Activated B cell treated with CpG ODN at 0.5 μM for 24 hours (primary cell): ENCODE data around the gene NCKAP5. TPM values are rescaled to one million over a fixed set of nuclear protein-coding genes. Genes with fewer than 3 reads are reported as not detected.

Source experiments
- ATAC-seq: fragments of 200-7000 bp; cut with Tn5 transposase; one replicate; pipeline ENCODE4 v1.10.0; 2021; ENCODE audit warnings: low read depth, mild to moderate bottlenecking, moderate library complexity
- CTCF ChIA-PET: fragments of 350-600 bp; sonication (Branson Sonifier 250); formaldehyde crosslinking; loops from one replicate; lab custom pipeline; 2021; ENCODE audit warnings: antibody characterized with exemption; lab: Charles Lee
- POLR2A ChIA-PET: fragments of 350-600 bp; sonication (Branson Sonifier 250); formaldehyde crosslinking; loops from one replicate; lab custom pipeline; 2021; ENCODE audit warnings: antibody characterized with exemption; lab: Charles Lee
- DNase-seq: peaks from one replicate; pipeline ENCODE4 v3.0.0; 2022
- H3K27ac Mint-ChIP-seq: one replicate; pipeline ENCODE4 v1.8.0; 2020; ENCODE audit warnings: mixed read lengths
- H3K27me3 Mint-ChIP-seq: one replicate; pipeline ENCODE4 v1.8.0; 2021; ENCODE audit warnings: mixed read lengths
- H3K36me3 Mint-ChIP-seq: one replicate; pipeline ENCODE4 v1.8.0; 2021; ENCODE audit warnings: low read depth, mixed read lengths
- H3K4me1 Mint-ChIP-seq: one replicate; pipeline ENCODE4 v1.8.0; 2021; ENCODE audit warnings: mixed read lengths
- H3K4me3 Mint-ChIP-seq: one replicate; pipeline ENCODE4 v1.8.0; 2020; ENCODE audit warnings: mild to moderate bottlenecking, mixed read lengths
- H3K9me3 Mint-ChIP-seq: one replicate; pipeline ENCODE4 v1.8.0; 2020; ENCODE audit warnings: mixed read lengths
- CTCF ChIP-seq: fragments of 200-600 bp; IDR thresholded peaks from one replicate; pipeline ENCODE4 v1.8.0; 2022; ENCODE audit warnings: antibody characterized with exemption, mild to moderate bottlenecking
- intact Hi-C: fragments of 100-400 bp; cut with micrococcal nuclease; formaldehyde crosslinking; loops from one replicate; pipeline ENCODE4 v1.15.1; 2024
- total RNA-seq: library from RNA; stranded (reverse); gene quantifications from 2 replicates; pipeline ENCODE4 v1.2.3, GENCODE V29; 2022

The NCKAP5 gene
- total RNA-seq, 1 donor from 2014 or later = not detected

DNA sequence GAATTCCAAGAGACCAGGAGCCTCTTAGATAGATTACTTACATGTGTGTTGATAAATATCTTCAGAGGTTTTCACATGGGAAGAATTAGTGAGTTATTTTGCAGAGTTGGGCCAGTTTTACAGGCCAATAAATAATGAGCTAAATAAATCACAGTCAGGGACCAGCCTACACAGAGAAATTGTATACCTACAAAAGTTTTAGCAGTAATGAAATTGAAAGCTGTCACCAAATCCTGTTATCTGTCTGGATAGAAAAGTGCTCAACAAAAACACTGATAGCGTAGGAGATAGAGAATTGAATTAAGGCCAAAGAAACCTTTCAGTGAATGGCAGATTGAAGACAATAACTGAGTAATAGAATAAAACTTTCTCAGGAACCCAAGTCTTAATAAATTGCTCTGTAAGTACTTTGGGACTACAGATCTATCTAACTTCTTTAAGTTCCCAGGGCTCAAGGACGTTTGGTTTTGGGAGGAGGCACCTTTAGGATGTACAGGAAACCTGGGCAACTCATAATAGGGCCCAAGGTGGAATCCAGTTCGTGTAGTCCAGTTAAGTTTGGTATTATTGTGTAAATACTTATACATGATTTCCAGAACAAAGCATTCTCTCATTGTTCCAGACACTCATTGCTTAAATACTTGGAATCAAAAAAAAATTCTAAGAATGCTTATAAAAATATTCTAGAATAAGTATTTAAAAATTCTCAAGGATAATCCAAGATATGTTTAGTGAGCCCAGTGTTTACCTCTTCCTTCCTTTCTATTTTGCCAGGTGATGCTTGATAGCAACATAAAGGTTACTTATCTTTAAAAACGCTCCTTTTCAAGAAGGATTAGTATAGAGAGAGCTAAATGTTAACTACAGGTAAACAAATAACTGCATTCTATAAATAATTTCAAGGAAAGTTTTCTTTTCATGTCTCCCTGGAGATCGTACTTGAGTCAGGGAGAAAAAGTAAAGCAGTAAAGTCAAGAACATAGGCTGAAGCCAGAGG, 134.5 kb downstream of the NCKAP5 start:
- Mint-ChIP-seq H3K4me1 (no peaks in the 10 kb centered on the region), H3K36me3 (no peaks in the 10 kb centered on the region), H3K4me3 (no peak overlapping the region), H3K9me3 (peaks cover 5% of the 10 kb centered on the region), H3K27me3 (no peaks in the 10 kb centered on the region), H3K27ac (no peak overlapping the region)
- ChIA-PET POLR2A (no interaction called here), CTCF (interaction anchor here (0.5 kb wide), 1 partner anchor 1607 kb away, joined by 3 read pairs; no protein-coding TSS in a partner anchor)
- no peak for TF ChIP-seq CTCF
- no peak for ATAC-seq
- DNase-seq = no peak
- intact Hi-C loops = no loop called here

GRCh38 chr2:133432778-133433177, 135.5 kb downstream of the NCKAP5 start:
- H3K36me3 Mint-ChIP-seq = no peaks in the 10 kb centered on the region
- no peaks in the 10 kb centered on the region for H3K27me3 Mint-ChIP-seq
- POLR2A ChIA-PET = no interaction called here
- H3K4me3 Mint-ChIP-seq = no peak overlapping the region
- H3K27ac Mint-ChIP-seq = no peak overlapping the region
- CTCF ChIA-PET = no interaction called here
- H3K9me3 Mint-ChIP-seq = peaks cover 5% of the 10 kb centered on the region
- DNase-seq (no peak), ATAC-seq (no peak)
- no peaks in the 10 kb centered on the region for H3K4me1 Mint-ChIP-seq
- intact Hi-C loops = no loop called here
- no peak for TF ChIP-seq CTCF

DNA sequence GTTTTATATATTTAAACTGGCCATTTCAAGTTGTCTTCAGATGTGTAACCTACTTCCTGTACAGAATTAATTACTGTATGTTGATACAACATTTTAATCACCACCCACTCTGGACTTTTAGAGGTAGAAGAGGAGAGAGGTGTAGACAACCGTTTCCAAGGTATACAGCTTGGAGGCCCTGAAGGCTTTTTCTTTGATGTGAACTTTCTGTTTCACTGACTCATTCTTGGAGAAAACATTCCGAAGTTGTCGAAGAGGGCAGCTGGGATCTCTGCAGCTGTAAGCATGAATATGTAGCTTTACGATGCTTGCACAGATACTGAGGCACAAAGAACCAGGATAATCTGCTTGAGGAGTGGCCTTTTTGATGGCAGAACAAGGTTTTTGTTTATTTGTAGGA, 137.0 kb downstream of the NCKAP5 start:
- TF ChIP-seq CTCF = no peak
- Mint-ChIP-seq H3K4me1 (no peaks in the 10 kb centered on the region), H3K36me3 (no peaks in the 10 kb centered on the region), H3K27ac (no peak overlapping the region), H3K27me3 (no peaks in the 10 kb centered on the region), H3K4me3 (no peak overlapping the region), H3K9me3 (peaks cover 5% of the 10 kb centered on the region)
- no peak for ATAC-seq
- ChIA-PET CTCF (no interaction called here), POLR2A (no interaction called here)
- DNase-seq = no peak
- intact Hi-C loops = no loop called here

- no peaks in the 10 kb centered on the region for H3K27me3 Mint-ChIP-seq
- ATAC-seq (no peak), DNase-seq (no peak)
- H3K4me3 Mint-ChIP-seq = no peak overlapping the region
- no peak overlapping the region for H3K27ac Mint-ChIP-seq
- CTCF ChIA-PET = no interaction called here
- intact Hi-C loops = no loop called here
- POLR2A ChIA-PET = no interaction called here
- H3K36me3 Mint-ChIP-seq = no peaks in the 10 kb centered on the region
- no peaks in the 10 kb centered on the region for H3K4me1 Mint-ChIP-seq
- H3K9me3 Mint-ChIP-seq = peaks cover 5% of the 10 kb centered on the region
- TF ChIP-seq CTCF = no peak
Measured at GRCh38 chr2:133426791-133427190, 141.5 kb downstream of the NCKAP5 start.

DNA sequence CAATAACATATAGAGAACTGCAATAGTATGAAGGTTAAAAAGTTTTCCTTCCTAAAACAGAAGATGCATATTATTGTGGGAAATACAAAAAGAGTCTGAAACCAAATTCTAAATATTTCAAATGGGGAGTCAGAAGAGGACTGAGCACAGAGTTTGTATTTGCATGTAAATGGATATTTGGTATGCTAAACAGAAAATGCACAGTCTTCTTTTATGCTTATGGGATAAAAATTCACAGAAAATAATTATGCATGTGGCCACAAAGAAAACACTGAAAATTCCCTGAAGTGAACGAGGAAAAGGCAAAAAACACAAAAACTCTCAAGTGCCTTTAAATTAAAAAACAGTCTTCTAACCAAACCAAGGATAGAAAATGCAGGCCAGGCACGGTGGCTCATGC, 142.7 kb downstream of the NCKAP5 start:
- no peak for DNase-seq
- Mint-ChIP-seq H3K27me3 (no peaks in the 10 kb centered on the region), H3K36me3 (no peaks in the 10 kb centered on the region), H3K9me3 (peaks cover 5% of the 10 kb centered on the region), H3K27ac (no peak overlapping the region), H3K4me1 (no peaks in the 10 kb centered on the region), H3K4me3 (no peak overlapping the region)
- ChIA-PET POLR2A (no interaction called here), CTCF (no interaction called here)
- intact Hi-C loops = no loop called here
- TF ChIP-seq CTCF = no peak
- no peak for ATAC-seq
